HG03139 (cell line): ENCODE results near the gene CACNG8.
"Not testable (repeated sequence)": the region's sequence is repeated elsewhere in the genome, so short reads cannot be mapped to it uniquely, and the experiment has no call there.

Source experiments
- ATAC-seq: cut with Tn5 transposase; IDR thresholded peaks from one replicate; pipeline ENCODE4 v1.9.1; 2021; ENCODE audit not compliant: unreplicated experiment

Gene CACNG8

GRCh38 chr19:53962887-53963431 lies at the start of gene CACNG8:
Gene CACNG8, plus strand, starts transcription at chr19:53962937.
- no peak for ATAC-seq

DNA sequence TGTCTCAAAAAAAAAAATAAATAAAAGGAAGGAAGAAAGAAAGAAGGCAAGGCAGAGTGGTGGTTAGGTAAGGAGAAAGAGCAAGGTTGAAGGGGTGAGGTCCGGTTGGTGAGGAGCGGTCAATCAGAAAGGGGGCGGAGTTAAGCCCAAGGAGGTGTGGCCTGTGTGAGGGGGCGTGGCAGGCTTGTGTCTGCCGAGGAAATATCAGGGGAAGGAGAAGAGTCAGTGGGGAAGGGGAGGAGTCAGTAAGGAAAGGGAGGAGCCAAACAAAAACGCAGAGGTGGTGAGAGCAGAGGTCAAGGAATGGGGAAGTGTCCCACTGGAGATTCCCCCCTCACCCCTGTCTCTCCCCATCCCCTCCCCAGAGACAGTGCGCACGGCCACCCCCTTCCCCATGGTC lies 47.7 kb upstream of the CACNG8 start:
- ATAC-seq = no peak

DNA sequence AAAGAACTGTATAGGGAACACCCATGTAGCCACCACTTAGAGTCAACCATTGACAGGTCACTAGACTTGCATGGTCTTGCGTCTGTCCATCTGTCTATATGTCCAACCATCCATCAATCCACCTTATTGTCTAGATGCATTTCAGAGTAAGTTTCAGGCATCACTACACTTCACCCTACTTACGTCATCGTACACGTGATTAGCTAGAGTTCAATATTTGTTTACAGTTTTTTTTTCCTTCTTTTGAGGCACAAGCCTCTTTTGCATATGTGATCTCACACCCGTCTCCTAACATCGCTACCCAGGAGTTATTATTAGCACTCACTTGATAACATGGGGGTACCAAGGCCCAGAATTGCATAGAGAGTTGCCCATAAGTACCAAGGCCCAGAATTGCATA lies 46.7 kb upstream of the CACNG8 start:
- ATAC-seq = no peak

GRCh38 chr19:53917356-53917755 lies 45.4 kb upstream of the CACNG8 start:
- ATAC-seq = no peak

GRCh38 chr19:53927739-53928138 lies 35.0 kb upstream of the CACNG8 start:
- no peak for ATAC-seq

DNA sequence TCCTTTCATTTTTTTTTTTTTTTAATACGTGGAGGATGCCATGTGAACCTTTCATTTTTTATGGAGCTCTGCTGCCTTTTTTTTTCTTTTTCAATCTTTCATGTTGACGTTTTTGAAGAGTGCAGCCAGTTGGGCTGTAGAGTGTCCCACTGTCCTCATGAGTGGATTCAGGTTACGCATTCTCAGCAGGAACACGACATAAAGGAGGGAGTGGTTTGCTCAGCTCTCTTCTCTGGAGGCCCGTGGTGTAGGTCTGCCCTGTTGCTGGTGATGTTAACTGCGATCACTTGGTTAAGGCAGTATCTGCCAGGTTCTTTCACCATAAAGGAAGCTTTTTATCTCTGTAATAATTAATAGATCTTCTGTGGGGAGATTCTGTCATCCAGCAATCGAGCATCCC lies 26.7 kb upstream of the CACNG8 start:
- ATAC-seq = no peak

DNA sequence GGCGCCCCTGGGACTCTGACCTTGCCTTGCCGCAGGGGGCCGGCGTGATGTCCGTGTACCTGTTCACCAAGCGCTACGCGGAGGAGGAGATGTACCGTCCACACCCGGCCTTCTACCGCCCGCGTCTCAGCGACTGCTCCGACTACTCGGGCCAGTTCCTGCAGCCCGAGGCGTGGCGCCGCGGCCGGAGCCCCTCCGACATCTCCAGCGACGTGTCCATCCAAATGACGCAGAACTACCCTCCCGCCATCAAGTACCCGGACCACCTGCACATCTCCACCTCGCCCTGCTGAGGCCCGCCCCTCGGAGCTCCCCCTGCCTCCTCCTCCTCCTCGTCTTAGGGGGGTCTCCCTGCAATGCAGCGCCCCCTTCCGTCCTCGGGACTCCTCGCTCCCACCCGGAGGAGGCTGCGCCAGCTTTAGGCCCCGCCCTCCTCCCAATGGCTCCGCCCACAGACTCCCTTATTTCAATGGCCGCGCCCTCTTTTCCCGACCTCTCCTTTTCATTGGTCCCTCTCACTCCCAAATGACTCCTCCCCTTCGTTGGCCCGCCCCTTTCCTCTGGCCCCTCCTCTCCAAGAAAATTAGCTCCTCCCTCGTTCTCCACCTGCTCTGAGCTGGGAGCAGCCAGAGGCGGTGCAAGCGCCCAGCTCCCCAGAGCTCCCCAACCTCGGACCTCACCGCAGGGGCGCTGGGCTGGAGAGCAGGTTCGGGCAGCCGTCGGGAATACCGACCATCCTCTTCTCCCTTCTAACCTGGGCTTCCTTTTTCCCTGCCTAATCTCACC lies 20.5 kb upstream of the CACNG8 start:
- ATAC-seq = no peak

DNA sequence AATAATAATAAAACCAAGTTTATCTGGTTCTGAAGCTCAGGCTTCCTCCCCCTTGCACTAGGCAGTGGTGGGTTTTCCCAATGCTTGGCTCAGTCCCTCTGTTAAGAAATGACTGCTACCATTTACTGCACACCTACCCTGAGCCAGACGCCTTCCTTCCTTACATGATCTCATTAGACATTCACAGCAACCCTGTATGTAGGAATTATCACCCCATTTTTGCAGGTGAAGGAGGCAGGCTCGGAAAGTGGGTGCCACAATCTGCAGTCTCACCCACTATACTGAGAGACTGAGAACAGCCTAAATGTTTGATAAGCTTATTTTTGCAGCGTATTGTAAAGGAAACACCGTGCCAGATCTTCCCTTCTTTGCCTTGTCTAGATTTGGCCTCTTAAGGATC lies 18.3 kb upstream of the CACNG8 start:
- ATAC-seq = no peak

GRCh38 chr19:53944933-53945332 lies 17.8 kb upstream of the CACNG8 start:
- ATAC-seq = no peak

GRCh38 chr19:53945441-53945840 lies 17.3 kb upstream of the CACNG8 start:
- ATAC-seq = no peak

GRCh38 chr19:53945998-53946397 lies 16.7 kb upstream of the CACNG8 start:
- ATAC-seq = no peak

- ATAC-seq = no peak
Observed at GRCh38 chr19:53947624-53948023, 15.1 kb upstream of the CACNG8 start.

- not testable (repeated sequence) for ATAC-seq
Observed at GRCh38 chr19:53948611-53949010, 14.1 kb upstream of the CACNG8 start.

DNA sequence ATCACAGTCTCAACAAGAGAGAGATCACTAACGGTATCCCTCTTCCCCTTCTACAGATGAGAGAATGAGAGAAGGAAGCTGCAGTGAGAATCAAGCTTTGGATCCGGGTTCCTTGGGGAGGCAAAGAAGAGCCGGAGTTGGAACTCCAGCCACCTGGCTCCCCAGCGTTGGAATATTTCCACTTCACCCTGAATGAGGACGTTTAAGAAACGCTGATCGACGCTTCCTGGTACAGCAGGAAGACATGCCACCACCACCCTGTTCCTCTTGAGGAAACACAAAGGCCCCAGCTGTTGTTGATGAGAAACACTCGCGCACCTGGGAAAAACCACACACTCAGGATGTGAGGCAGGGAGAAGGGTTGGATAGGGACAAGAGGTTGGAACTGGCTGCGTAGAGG lies 11.3 kb upstream of the CACNG8 start:
- no peak for ATAC-seq

DNA sequence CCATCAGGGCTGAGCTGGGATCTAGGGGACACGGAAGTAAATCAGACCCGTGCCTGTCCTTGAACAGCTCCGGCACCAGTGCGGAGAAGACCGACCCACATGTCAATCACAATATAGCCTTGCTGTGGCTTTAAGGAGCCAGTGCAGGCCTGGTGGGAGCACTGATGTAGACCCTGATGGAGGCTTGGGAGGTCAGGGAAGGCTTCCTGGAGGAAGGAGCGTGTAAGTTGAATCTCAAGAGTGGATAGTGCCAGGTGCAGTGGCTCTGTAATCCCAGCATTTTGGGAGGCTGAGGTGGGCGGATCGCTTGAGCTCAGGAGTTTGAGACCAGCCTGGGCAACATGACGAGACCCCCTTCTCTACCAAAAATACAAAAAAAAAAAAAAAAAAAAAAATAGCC lies 10.8 kb upstream of the CACNG8 start:
- ATAC-seq = no peak

DNA sequence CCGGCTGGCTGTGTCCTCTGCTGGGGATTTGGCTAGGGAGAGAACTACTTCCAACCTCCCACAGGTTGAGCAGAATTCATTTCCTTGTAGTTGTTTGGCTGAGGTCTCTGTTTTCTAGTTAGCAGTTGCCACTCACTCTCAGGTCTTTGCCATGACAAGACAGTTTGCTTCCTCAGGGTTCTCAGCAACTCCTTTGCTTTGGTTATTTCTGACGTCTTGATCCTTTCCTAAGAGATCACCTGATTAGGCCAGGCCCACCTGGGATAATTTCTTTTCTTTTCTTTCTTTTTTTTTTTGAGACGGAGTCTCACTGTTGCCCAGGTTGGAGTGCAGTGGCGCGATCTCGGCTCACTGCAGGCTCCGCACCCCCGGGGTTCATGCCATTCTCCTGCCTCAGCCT lies 9.4 kb upstream of the CACNG8 start:
- ATAC-seq = no peak

GRCh38 chr19:53957448-53958167 lies 5.1 kb upstream of the CACNG8 start:
- ATAC-seq = no peak

DNA sequence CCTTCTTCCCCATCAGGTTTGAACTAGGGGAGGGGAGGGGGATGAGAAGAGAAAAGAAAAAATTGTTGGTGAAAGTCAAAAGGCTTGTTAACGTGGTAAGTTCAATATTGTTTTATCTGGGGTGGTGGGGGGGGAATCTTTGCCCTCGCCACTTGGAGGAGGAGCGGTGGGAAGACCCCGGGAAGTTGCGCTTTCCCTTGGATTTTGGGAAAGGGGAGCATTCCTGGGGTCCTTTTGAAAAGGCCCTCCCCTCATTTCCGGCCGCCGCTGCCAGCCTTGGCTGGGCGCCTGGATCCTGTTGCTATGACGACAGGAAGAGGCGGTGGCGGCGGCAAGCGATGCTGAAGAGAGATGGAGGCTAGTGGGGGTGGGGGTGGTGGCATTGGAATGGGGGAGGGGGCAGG lies 4.6 kb upstream of the CACNG8 start:
- ATAC-seq = no peak

DNA sequence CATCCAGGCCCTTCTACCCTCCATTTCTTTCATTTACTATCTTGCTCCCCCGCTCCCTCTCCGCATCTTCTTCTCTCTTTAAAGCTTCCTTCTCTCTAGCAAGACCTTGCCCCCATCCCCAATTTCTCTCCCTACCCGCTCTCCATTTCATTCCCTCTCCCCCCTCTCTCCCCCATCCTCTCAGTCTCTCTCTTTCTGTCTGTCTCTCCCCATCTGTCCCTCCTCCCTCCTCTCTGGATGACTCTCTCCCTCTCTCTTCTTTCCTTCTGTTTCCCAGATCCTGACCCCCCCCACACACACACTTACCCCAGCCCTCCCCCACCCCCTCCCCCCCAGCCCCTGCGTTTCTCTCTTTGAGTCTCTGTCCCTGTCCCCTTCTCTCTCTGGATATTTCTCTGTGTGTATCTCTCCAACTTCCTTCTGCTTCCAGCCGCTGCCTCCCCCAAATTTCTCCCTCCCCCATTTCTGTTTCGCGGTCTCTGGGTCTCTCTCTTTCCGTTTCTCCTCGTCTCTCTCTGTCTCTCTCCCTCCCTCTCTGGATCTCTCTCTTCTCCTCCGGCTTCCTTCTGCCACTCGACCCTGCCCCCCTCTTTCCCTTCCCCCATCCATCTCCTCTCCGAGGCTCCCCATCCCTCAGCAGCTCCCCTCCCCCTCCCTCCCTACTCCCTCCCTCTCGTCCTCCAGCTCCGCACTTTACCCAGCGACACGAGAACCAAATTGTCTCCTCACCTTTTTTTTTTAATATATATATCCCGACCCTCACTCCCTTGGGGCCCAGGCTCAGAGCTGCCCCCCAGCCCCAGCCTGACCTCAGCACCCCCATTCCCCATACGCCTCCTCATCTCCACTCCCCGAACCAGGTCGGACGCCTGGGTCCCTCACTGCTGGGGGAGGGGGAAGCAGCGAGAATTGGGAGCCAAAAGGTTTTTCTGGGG lies 3.6 kb upstream of the CACNG8 start:
- no peak for ATAC-seq

DNA sequence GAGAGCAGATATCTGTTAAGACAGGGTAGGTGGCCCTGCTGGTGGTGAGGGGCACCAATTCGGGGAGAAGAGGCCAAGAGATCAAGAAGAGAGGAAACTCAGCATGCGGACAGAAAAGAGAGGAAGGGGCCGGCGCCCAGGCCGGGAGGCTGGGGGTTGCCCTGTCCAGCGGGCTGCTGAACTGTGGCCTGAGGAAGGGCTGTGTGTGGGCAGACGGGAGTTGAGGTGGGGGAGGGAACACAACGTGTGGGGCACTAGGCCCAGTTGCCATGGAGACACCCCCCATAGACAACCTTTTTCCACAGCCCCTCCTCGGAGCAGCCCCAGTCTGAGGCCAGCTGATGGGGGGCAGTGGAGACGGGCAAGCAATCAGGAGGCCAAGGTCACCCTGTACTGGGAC lies 2.5 kb upstream of the CACNG8 start:
- no peak for ATAC-seq

- no peak for ATAC-seq
Observed at GRCh38 chr19:53960886-53961285, 1.9 kb upstream of the CACNG8 start.
